ENCODE data around the gene HEPN1. TPM values are rescaled to one million over a fixed set of nuclear protein-coding genes. Genes with fewer than 3 reads are reported as not detected.
"Not testable (repeated sequence)": the region's sequence is repeated elsewhere in the genome, so short reads cannot be mapped to it uniquely, and the experiment has no call there.

HEPN1 gene
- total RNA-seq, 1 donor from 2014 or later: not detected

GRCh38 chr11:124961972-124962609 lies 43.0 kb downstream of the HEPN1 start:
- intact Hi-C loops (cut with micrococcal nuclease): loop anchor here (1.0 kb wide), 7 partner anchors 127 to 912 kb away; no protein-coding TSS in a partner anchor
- H3K27ac Mint-ChIP-seq: no peak overlapping the region
- no peaks in the 10 kb centered on the region for H3K9me3 Mint-ChIP-seq
- H3K4me1 Mint-ChIP-seq: no peaks in the 10 kb centered on the region
- TF ChIP-seq CTCF (IDR thresholded peaks at IDR 0.05): no peak
- ChIA-PET CTCF (interaction anchor here (1.5 to 5.6 kb wide), 2 partner anchors 162 to 180 kb away, joined by 6 to 56 read pairs; no protein-coding TSS in a partner anchor), POLR2A (no interaction called here)
- no peak for DNase-seq
- peak; percentile 82 for ATAC-seq (ENCODE audit: low read depth)
- H3K27me3 Mint-ChIP-seq: no peaks in the 10 kb centered on the region
- no peak overlapping the region for H3K4me3 Mint-ChIP-seq
- no peaks in the 10 kb centered on the region for H3K36me3 Mint-ChIP-seq (ENCODE audit: low read depth)

GRCh38 chr11:124968197-124968596 lies 49.1 kb downstream of the HEPN1 start:
- H3K36me3 Mint-ChIP-seq (ENCODE audit: low read depth); POLR2A ChIA-PET; H3K4me3 Mint-ChIP-seq; ATAC-seq (ENCODE audit: low read depth); intact Hi-C loops (cut with micrococcal nuclease); H3K27ac Mint-ChIP-seq; H3K27me3 Mint-ChIP-seq; H3K4me1 Mint-ChIP-seq; H3K9me3 Mint-ChIP-seq; DNase-seq: not testable (repeated sequence)
- CTCF ChIA-PET: interaction anchor here (1.3 to 4.2 kb wide), 2 partner anchors 123 to 174 kb away, joined by 3 to 27 read pairs; no protein-coding TSS in a partner anchor

Other genes starting within 250 kb of the HEPN1 start
- gene SIAE, start 245.5 kb upstream of the HEPN1 start, total RNA-seq: 2.6 and 3.4 TPM in 2 replicates
- gene SPA17, start 245.3 kb upstream of the HEPN1 start, total RNA-seq: 1.2 and 1.6 TPM in 2 replicates
- 0.69 and 1.0 TPM in 2 replicates for gene NRGN, start 179.3 kb upstream of the HEPN1 start, total RNA-seq
- 0.20 TPM in 2 replicates for gene VSIG2, start 167.0 kb upstream of the HEPN1 start, total RNA-seq
- 2.3 and 4.0 TPM in 2 replicates for gene ESAM, start 157.0 kb upstream of the HEPN1 start, total RNA-seq
- gene MSANTD2, start 118.8 kb upstream of the HEPN1 start, total RNA-seq: 17.7 and 21.0 TPM in 2 replicates
- gene ROBO3, start 53.8 kb upstream of the HEPN1 start, total RNA-seq: 1.0 and 1.5 TPM in 2 replicates
- not detected in 2 replicates for gene ROBO4, start 21.4 kb upstream of the HEPN1 start, total RNA-seq
- gene HEPACAM, start 16.8 kb downstream of the HEPN1 start, total RNA-seq: not detected in 2 replicates
- gene CCDC15, start 35.0 kb downstream of the HEPN1 start, total RNA-seq: 0.51 and 0.71 TPM in 2 replicates
- 21.3 and 27.5 TPM in 2 replicates for gene SLC37A2, start 144.1 kb downstream of the HEPN1 start, total RNA-seq
- 18.8 and 20.1 TPM in 2 replicates for gene TMEM218, start 192.4 kb downstream of the HEPN1 start, total RNA-seq
- not detected in 2 replicates for gene PKNOX2, start 245.5 kb downstream of the HEPN1 start, total RNA-seq